A549 treated with RU486 at 1 μM for 4 hours (cell line): ENCODE measurements around the gene OR7E24. TPM values are rescaled to one million over a fixed set of nuclear protein-coding genes. Genes with fewer than 3 reads are reported as not detected.

Experiments
- total RNA-seq: library from RNA; stranded (reverse); fragments of 200-300 nt; extraction: Qiagen RNA extraction; gene quantifications from 5 replicates; pipeline ENCODE4 v1.2.3, GENCODE V29; 2022; ENCODE audit warnings: low read depth

Gene OR7E24
- total RNA-seq = not detected in 5 replicates

GRCh38 chr19:9250630-9251029, at the start of gene OR7E24:
OR7E24 (plus strand) TSS chr19:9250930; CDS start chr19:9251044, 114 bp downstream.

GRCh38 chr19:9219489-9219888, 31.2 kb upstream of the OR7E24 start, which contains the start of gene OR7D4:
OR7D4 (minus strand) TSS chr19:9219589; CDS start chr19:9214837, 4,752 bp downstream.

Other genes with a start within 250 kb of the OR7E24 start
- gene MUC16, start 240.5 kb upstream of the OR7E24 start, total RNA-seq = 0.02 to 0.06 TPM (median 0.03 TPM) in 4 of 5 replicates, not detected in the other
- not detected in 5 replicates for gene OR1M1, start 163.9 kb upstream of the OR7E24 start, total RNA-seq
- not detected in 5 replicates for gene OR7G2, start 143.5 kb upstream of the OR7E24 start, total RNA-seq
- not detected in 5 replicates for gene OR7G1, start 135.2 kb upstream of the OR7E24 start, total RNA-seq
- gene OR7G3, start 124.0 kb upstream of the OR7E24 start, total RNA-seq = not detected in 5 replicates
- 17.9 to 20.8 TPM (median 18.8 TPM) in 5 replicates for gene ZNF317, start 110.5 kb upstream of the OR7E24 start, total RNA-seq
- not detected in 5 replicates for gene OR7D2, start 72.0 kb upstream of the OR7E24 start, total RNA-seq
- gene OR7D4, start 31.3 kb upstream of the OR7E24 start, total RNA-seq = not detected in 5 replicates
- 0.63 to 1.7 TPM (median 0.87 TPM) in 5 replicates for gene ZNF699, start 58.9 kb downstream of the OR7E24 start, total RNA-seq
- 3.5 to 6.0 TPM (median 4.9 TPM) in 5 replicates for gene ZNF559, start 73.2 kb downstream of the OR7E24 start, total RNA-seq
- 0.38 to 0.66 TPM (median 0.54 TPM) in 5 replicates for gene ZNF177, start 112.1 kb downstream of the OR7E24 start, total RNA-seq
- 2.9 to 4.7 TPM (median 3.8 TPM) in 5 replicates for gene ZNF266, start 184.6 kb downstream of the OR7E24 start, total RNA-seq
- not detected in 5 replicates for gene ZNF560, start 247.7 kb downstream of the OR7E24 start, total RNA-seq